Esophagus (tissue), 2 donors: Measurements from ENCODE around the gene RALGAPA1. TPM values are rescaled to one million over a fixed set of nuclear protein-coding genes. Genes with fewer than 3 reads are reported as not detected.

Experiments
- H3K27ac ChIP-seq, 2 donors: one replicate each; pipeline ENCODE4 v1.5.1; 2013; ENCODE audit warnings: low read depth in 2 of 2, mild to moderate bottlenecking in 2 of 2, inconsistent platforms in 1 of 2, low read length in 1 of 2, moderate library complexity in 1 of 2
- H3K27me3 ChIP-seq, 2 donors: one replicate each; pipeline ENCODE4 v1.6.1; 2013; ENCODE audit warnings: low read length in 2 of 2, control low read depth in 1 of 2, mild to moderate bottlenecking in 1 of 2; ENCODE audit not compliant: insufficient read depth in 2 of 2, control insufficient read depth in 1 of 2
- H3K36me3 ChIP-seq, 2 donors: one replicate each; pipeline ENCODE4 v1.6.1; 2013; ENCODE audit warnings: low read length in 1 of 2; ENCODE audit not compliant: control insufficient read depth in 2 of 2, insufficient read depth in 2 of 2
- H3K4me1 ChIP-seq, 2 donors: one replicate each; pipeline ENCODE4 v1.6.1; 2013; ENCODE audit warnings: low read length in 1 of 2; ENCODE audit not compliant: control insufficient read depth in 2 of 2, insufficient read depth in 2 of 2
- H3K4me3 ChIP-seq, 2 donors: one replicate each; pipeline ENCODE4 v1.5.1; 2013; ENCODE audit warnings: low read length in 2 of 2, mild to moderate bottlenecking in 2 of 2, low read depth in 1 of 2, moderate library complexity in 1 of 2
- H3K9me3 ChIP-seq, 2 donors: one replicate each; pipeline ENCODE4 v1.6.1; 2013; ENCODE audit warnings: mild to moderate bottlenecking in 2 of 2, low read depth in 1 of 2, low read length in 1 of 2, moderate library complexity in 1 of 2; ENCODE audit not compliant: control insufficient read depth in 2 of 2, insufficient read depth in 1 of 2
- WGBS, 2 donors: extraction: QIAGEN DNeasy Blood & Tissue Kit; methylation state at CpG; one replicate each; pipeline ENCODE4 v1.1.7; 2013; 5-methylcytosine and 5-hydroxymethylcytosine counted together
- polyA plus RNA-seq, 2 donors: library from polyadenylated mRNA; stranded (reverse); fragments of 200-250 nt; gene quantifications; one replicate each; pipeline ENCODE4 v1.2.3, GENCODE V29; 2013
- donor health status: healthy with polysubstance abuse.
- donor health status: Bipolar disorder and iron deficiency.

The RALGAPA1 gene
- polyA plus RNA-seq, 2 donors: 10.5 to 20.3 TPM

DNA sequence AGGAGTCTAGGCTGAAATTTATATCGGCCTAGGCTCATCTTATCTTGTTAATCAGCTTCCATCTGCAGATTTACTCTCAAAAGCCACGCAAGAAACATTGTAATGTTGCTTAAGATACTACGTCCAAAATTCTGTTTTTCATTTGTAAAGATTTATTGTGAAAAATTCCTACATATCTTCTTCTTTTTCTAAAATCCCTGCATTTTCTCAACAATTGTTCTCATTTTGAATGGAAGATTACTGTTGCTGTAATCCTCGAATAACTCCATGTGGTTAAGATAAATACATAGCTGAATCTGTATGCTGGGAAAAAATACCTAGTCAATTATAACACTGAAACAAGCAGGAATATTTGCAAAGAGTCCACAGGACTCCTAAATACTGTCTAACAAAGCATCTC, 259.5 kb downstream of the RALGAPA1 start:
- Histone ChIP-seq H3K4me1 (no peaks in the 10 kb centered on the region), H3K27ac (no peak overlapping the region), H3K4me3 (no peak overlapping the region), H3K27me3 (no peaks in the 10 kb centered on the region), H3K9me3 (no peaks in the 10 kb centered on the region), H3K36me3 (peaks cover 0 to 2% of the 10 kb centered on the region in 2 donors)
- 87 to 91% methylated on average over 4 of the region's 4 CpGs for WGBS, 2 donors

DNA sequence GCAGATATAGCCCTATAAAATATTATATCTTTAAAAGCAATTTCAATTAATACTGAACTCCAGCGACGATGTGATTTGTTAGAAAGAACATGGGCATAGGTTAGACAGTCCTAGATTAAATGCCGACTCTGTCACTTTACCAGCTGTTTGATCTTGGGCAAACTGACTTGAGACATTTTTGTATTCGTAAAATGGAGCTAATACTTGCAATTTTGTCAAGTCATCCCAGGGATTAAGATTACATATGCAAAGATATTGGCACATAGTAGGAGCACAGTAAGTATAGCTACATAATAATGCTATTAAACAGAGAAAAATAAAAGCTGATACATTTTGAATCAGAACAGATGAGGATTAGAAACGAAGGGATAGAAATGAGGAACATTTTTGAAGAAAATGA, 266.1 kb downstream of the RALGAPA1 start:
- H3K27ac ChIP-seq: no peak overlapping the region
- H3K4me1 ChIP-seq: no peaks in the 10 kb centered on the region
- H3K27me3 ChIP-seq: no peaks in the 10 kb centered on the region
- peaks cover 0 to 2% of the 10 kb centered on the region in 2 donors for H3K36me3 ChIP-seq
- 94% methylated on average over 5 of the region's 5 CpGs for WGBS, 2 donors
- no peaks in the 10 kb centered on the region for H3K9me3 ChIP-seq
- no peak overlapping the region for H3K4me3 ChIP-seq

DNA sequence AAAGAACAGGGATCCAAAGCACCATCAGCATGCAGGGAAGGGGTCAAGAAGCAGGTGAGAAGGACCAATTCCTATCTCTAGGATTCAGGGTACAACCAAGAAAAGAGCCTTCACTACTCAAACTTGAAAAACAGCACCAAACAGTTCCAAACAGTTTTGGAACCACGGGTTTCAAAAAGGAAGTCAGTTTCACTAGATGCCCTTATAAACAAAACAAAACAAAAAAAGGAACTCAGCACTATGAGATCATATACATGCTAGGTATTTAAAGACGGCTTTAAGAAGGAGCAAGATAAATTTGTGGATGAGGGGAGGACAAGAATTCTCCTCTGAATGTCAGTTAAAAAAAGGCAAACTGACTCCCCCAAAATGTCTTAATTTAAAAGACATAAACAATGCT, 269.1 kb downstream of the RALGAPA1 start:
- no peak overlapping the region for H3K27ac ChIP-seq
- H3K9me3 ChIP-seq: no peaks in the 10 kb centered on the region
- H3K36me3 ChIP-seq: peaks cover 0 to 2% of the 10 kb centered on the region in 2 donors
- 59 to 64% methylated on average over 2 of the region's 2 CpGs for WGBS, 2 donors
- no peak overlapping the region for H3K4me3 ChIP-seq
- H3K27me3 ChIP-seq: no peaks in the 10 kb centered on the region
- H3K4me1 ChIP-seq: peaks cover 5 to 6% of the 10 kb centered on the region in 2 donors

DNA sequence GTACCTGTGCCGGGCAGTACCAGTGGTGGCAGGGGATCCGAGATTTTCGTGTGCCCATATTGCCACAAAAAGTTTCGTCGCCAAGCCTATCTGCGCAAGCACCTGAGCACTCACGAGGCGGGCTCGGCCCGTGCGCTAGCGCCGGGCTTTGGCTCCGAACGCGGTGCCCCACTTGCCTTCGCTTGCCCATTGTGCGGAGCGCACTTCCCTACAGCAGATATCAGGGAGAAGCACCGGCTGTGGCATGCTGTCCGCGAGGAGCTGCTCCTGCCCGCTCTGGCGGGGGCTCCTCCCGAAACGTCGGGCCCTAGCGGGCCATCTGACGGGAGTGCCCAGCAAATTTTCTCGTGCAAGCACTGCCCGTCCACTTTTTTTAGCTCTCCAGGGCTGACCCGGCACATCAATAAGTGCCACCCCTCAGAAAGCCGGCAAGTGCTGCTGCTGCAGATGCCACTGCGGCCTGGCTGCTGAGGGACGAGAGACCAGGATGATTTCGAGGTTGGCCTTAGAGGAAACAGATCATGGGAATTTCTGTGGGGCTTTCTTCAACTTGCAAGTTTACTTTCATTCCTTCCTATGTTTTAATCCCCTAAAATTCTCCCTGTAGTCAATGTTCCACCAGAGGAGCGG, 273.5 kb downstream of the RALGAPA1 start:
- H3K4me1 ChIP-seq: peaks cover 19 to 20% of the 10 kb centered on the region in 2 donors
- peaks cover 2 to 5% of the 10 kb centered on the region in 2 donors for H3K27me3 ChIP-seq
- H3K36me3 ChIP-seq: no peaks in the 10 kb centered on the region
- H3K9me3 ChIP-seq: no peaks in the 10 kb centered on the region
- H3K4me3 ChIP-seq: peak overlapping the region in 1 of 2 donors; percentile 50
- WGBS, 2 donors: 10 to 12% methylated on average over 37 of the region's 37 CpGs
- no peak overlapping the region for H3K27ac ChIP-seq

DNA sequence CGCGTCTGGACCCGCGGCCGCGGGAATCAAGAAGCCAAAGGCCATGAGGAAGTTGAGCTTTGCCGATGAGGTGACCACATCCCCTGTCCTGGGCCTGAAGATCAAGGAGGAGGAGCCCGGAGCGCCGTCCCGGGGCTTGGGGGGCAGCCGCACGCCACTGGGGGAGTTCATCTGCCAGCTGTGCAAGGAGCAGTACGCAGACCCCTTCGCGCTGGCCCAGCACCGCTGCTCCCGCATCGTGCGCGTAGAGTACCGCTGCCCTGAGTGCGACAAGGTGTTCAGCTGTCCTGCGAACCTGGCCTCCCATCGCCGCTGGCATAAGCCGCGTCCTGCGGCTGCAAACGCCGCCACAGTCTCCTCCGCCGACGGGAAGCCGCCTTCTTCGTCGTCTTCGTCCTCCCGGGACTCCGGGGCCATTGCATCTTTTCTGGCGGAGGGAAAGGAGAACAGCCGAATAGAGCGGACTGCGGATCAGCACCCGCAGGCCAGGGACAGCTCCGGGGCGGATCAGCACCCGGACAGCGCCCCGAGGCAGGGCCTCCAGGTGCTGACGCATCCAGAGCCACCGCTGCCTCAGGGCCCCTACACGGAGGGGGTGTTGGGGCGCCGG, 274.1 kb downstream of the RALGAPA1 start:
- peak overlapping the region; percentile 50 to 59 for H3K4me3 ChIP-seq
- H3K27me3 ChIP-seq: peaks cover 2 to 5% of the 10 kb centered on the region in 2 donors
- 3 to 4% methylated on average over 55 of the region's 55 CpGs for WGBS, 2 donors
- no peaks in the 10 kb centered on the region for H3K9me3 ChIP-seq
- H3K36me3 ChIP-seq: no peaks in the 10 kb centered on the region
- H3K4me1 ChIP-seq: peaks cover 19 to 20% of the 10 kb centered on the region in 2 donors
- no peak overlapping the region for H3K27ac ChIP-seq

DNA sequence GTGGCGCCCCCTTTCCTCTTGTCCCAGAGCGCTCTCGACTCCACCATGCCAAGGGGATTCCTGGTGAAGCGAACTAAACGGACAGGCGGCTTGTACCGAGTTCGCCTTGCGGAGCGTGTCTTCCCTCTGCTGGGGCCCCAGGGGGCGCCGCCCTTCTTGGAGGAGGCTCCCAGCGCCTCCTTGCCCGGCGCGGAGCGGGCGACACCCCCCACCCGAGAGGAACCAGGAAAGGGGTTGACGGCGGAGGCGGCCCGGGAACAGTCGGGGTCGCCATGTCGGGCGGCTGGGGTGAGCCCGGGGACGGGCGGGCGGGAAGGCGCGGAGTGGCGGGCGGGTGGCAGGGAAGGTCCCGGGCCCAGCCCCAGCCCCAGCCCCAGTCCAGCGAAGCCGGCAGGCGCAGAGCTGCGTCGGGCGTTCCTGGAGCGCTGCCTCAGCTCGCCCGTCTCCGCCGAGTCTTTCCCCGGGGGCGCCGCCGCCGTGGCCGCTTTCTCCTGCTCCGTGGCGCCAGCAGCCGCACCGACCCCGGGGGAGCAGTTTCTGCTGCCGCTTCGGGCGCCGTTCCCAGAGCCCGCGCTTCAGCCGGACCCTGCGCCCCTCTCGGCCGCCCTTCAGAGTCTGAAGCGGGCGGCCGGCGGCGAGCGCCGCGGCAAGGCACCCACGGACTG, 274.8 kb downstream of the RALGAPA1 start:
- H3K9me3 ChIP-seq: no peaks in the 10 kb centered on the region
- no peak overlapping the region for H3K27ac ChIP-seq
- H3K36me3 ChIP-seq: no peaks in the 10 kb centered on the region
- peaks cover 19 to 20% of the 10 kb centered on the region in 2 donors for H3K4me1 ChIP-seq
- peaks cover 2 to 5% of the 10 kb centered on the region in 2 donors for H3K27me3 ChIP-seq
- 2 to 3% methylated on average over 63 to 77 of the region's 77 CpGs for WGBS, 2 donors
- peak overlapping the region; percentile 50 to 59 for H3K4me3 ChIP-seq

DNA sequence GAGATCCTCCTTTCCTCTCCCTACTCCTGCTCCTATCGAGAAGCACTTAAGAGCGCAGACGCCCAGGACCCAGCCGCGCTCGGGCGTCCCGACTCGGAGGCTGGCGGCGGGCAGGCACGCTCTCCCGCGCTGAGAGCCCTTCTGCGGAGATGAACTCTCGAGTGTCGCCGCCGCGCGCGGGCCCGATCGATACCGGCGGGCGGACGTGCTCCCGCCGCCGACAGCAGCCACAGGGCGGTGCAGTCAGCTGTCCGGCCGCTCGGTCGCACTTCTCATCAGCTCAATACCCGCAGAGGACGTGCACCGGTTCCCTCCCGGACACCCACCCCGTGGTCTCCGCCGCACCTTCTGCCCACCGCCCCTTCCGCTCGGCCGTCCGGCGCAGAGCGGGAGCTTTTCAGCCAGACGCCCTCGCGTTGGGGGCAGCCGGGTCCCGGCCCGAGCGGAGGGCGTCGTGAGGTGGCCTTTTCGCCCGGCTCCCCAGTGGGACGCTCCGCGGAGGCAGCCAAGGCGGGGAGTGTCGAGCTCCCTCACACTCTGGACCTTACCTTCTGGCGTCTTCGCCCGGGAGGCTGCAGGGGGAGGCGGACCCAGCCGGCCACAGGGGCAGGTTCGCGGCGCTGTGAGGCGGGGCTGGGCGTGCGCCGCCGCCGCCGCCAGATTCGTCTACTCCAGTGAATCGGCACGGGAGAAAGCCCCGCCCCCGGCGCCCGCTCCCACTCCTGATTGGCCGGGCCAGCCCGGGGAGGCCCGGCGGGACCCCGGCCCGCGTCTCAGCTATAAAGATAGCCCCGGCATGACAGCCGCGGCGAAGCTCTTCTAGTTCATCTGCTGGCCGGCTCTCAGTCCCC, 275.5 kb downstream of the RALGAPA1 start, which contains the start of gene INSM2:
TSS of gene INSM2 (plus strand) at position 808 of the 851 bp plus-strand sequence. CDS start 89 bp downstream, outside the sequence.
- Histone ChIP-seq H3K9me3 (no peaks in the 10 kb centered on the region), H3K27me3 (peaks cover 2 to 5% of the 10 kb centered on the region in 2 donors), H3K36me3 (no peaks in the 10 kb centered on the region), H3K4me1 (peaks cover 19 to 20% of the 10 kb centered on the region in 2 donors), H3K4me3 (peak within 1 kb of the TSS; percentile 50 to 59), H3K27ac (no peak within 1 kb of the TSS)
- WGBS, 2 donors: 1% methylated on average over 91 to 100 of the region's 100 CpGs

DNA sequence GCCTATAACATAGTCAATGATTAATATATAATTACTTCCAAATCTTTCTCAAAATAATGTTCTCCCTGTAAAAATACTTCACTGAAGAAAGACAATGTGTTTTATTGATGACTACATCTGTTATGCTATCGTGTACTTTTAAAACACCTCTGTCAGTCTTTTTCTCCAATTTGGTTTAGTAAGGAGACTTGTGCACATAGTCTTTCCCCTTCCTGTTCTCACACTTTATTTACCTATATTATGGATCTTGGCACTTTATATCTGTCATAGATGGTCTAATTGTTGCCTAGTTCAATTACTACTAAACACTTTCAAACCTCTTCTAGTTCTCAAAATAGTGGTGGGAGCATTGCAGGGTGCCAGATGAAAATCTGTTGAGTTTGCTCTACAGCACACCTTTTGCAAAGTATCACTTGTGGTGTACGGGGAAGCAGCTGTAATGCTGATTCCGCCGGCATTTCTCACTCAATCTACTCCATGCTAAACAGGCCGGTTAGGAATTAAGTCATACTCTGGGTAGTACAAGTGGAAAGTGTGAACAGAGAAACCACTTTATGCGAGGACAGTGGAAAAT, 276.2 kb downstream of the RALGAPA1 start:
- no peaks in the 10 kb centered on the region for H3K9me3 ChIP-seq
- peak overlapping the region; percentile 50 to 59 for H3K4me3 ChIP-seq
- H3K36me3 ChIP-seq: no peaks in the 10 kb centered on the region
- no peak overlapping the region for H3K27ac ChIP-seq
- H3K4me1 ChIP-seq: peaks cover 19 to 20% of the 10 kb centered on the region in 2 donors
- H3K27me3 ChIP-seq: peaks cover 4 to 5% of the 10 kb centered on the region in 2 donors
- WGBS, 2 donors: 13 to 14% methylated on average over 6 of the region's 6 CpGs
